Liver (tissue), 9 donors: Measurements from ENCODE around the gene KANK3. TPM values are rescaled to one million over a fixed set of nuclear protein-coding genes. Genes with fewer than 3 reads are reported as not detected.

Experiments
- DNase-seq: peaks from one replicate; pipeline ENCODE4 v3.0.0-alpha.2; 2017; ENCODE audit warnings: low spot score
- H3K27ac ChIP-seq, 2 donors: one replicate each; pipeline ENCODE4 v1.7.0; 2013; ENCODE audit warnings: inconsistent platforms in 2 of 2, low read length in 2 of 2, control low read depth in 1 of 2, low read depth in 1 of 2, mild to moderate bottlenecking in 1 of 2
- H3K27me3 ChIP-seq, 4 donors: one replicate each; pipeline versions ENCODE4 v1.6.1 to v1.7.0; 2013; ENCODE audit warnings: low read length in 3 of 4, inconsistent platforms in 1 of 4, mild to moderate bottlenecking in 1 of 4, moderate library complexity in 1 of 4; ENCODE audit not compliant: control insufficient read depth in 4 of 4, insufficient read depth in 4 of 4
- H3K36me3 ChIP-seq, 4 donors: one replicate each; pipeline versions ENCODE4 v1.6.1 to v1.7.0; 2013; ENCODE audit warnings: low read length in 3 of 4, mild to moderate bottlenecking in 3 of 4, low read depth in 1 of 4, moderate library complexity in 1 of 4; ENCODE audit not compliant: control insufficient read depth in 4 of 4, insufficient read depth in 3 of 4
- H3K4me1 ChIP-seq, 4 donors: one replicate each; pipeline versions ENCODE4 v1.6.1 to v1.7.0; 2013; ENCODE audit warnings: low read length in 3 of 4, mild to moderate bottlenecking in 3 of 4, moderate library complexity in 1 of 4; ENCODE audit not compliant: control insufficient read depth in 4 of 4, insufficient read depth in 4 of 4
- H3K4me3 ChIP-seq, 3 donors: one replicate each; pipeline versions ENCODE4 v1.6.1 to v1.7.0; 2013; ENCODE audit warnings: low read length in 3 of 3, control low read depth in 1 of 3, low read depth in 1 of 3, mild to moderate bottlenecking in 1 of 3
- H3K9ac ChIP-seq, 2 donors: one replicate each; pipeline ENCODE4 v1.7.0; 2013; ENCODE audit warnings: low read length in 2 of 2, mild to moderate bottlenecking in 2 of 2, moderate library complexity in 2 of 2, control low read depth in 1 of 2, low read depth in 1 of 2
- H3K9me3 ChIP-seq, 4 donors: one replicate each; pipeline versions ENCODE4 v1.6.1 to v1.7.0; 2013; ENCODE audit warnings: low read length in 3 of 4; ENCODE audit not compliant: control insufficient read depth in 4 of 4
- ATF3 ChIP-seq: IDR thresholded peaks from 2 replicates; pipeline ENCODE4 v1.6.1; 2016; ENCODE audit warnings: antibody characterized with exemption
- EGR1 ChIP-seq, 2 donors: IDR thresholded peaks; 2 replicates each; pipeline ENCODE4 v1.6.1; 2016 to 2018; ENCODE audit warnings: antibody characterized with exemption in 2 of 2, low read depth in 2 of 2
- FOXA1 ChIP-seq: IDR thresholded peaks from 2 replicates; pipeline ENCODE4 v1.6.1; 2016; ENCODE audit warnings: antibody characterized with exemption
- GABPA ChIP-seq, 2 donors: IDR thresholded peaks in 1 of 2; conservative IDR thresholded peaks in 1 of 2; 2 replicates each; pipeline ENCODE4 v1.6.1; 2016; ENCODE audit warnings: antibody characterized with exemption in 2 of 2, mild to moderate bottlenecking in 1 of 2, moderate library complexity in 1 of 2
- HNF4G ChIP-seq: IDR thresholded peaks from 2 replicates; pipeline ENCODE4 v1.6.1; 2016; ENCODE audit warnings: antibody characterized with exemption
- JUND ChIP-seq, 2 donors: IDR thresholded peaks; 2 replicates each; pipeline ENCODE4 v1.6.1; 2016; ENCODE audit warnings: antibody characterized with exemption in 2 of 2
- NR2F2 ChIP-seq: IDR thresholded peaks from 2 replicates; pipeline ENCODE4 v1.6.1; 2016; ENCODE audit warnings: antibody characterized with exemption
- RAD21 ChIP-seq, 2 donors: IDR thresholded peaks; 2 replicates each; pipeline ENCODE4 v1.6.1; 2016; ENCODE audit warnings: antibody characterized with exemption in 2 of 2, mild to moderate bottlenecking in 2 of 2
- SP1 ChIP-seq: IDR thresholded peaks from 2 replicates; pipeline ENCODE4 v1.6.1; 2018; ENCODE audit warnings: antibody characterized with exemption, mild to moderate bottlenecking
- TAF1 ChIP-seq: conservative IDR thresholded peaks from 2 replicates; pipeline ENCODE4 v1.6.1; 2016; ENCODE audit warnings: antibody characterized with exemption, mild to moderate bottlenecking
- YY1 ChIP-seq: IDR thresholded peaks from 2 replicates; pipeline ENCODE4 v1.6.1; 2016; ENCODE audit warnings: antibody characterized with exemption, mild to moderate bottlenecking
- ZBTB33 ChIP-seq: IDR thresholded peaks from 2 replicates; pipeline ENCODE4 v1.6.1; 2016; ENCODE audit warnings: antibody characterized with exemption
- WGBS: extraction: QIAGEN DNeasy Blood & Tissue Kit; methylation state at CpG from one replicate; pipeline ENCODE4 v1.1.7; 2013; 5-methylcytosine and 5-hydroxymethylcytosine counted together
- polyA plus RNA-seq, 2 donors: library from polyadenylated mRNA; stranded (reverse) in 1 of 2; unstranded in 1 of 2; fragments of 200-250 nt in 1 of 2; fragments of >200 nt in 1 of 2; fragmentation: Nextera tagmentation in 1 of 2; extraction: Ambion mirVana in 1 of 2; gene quantifications; one replicate each; pipeline versions ENCODE4 v1.2.1 to v1.2.3, GENCODE V29; 2013 to 2015
- total RNA-seq, 2 donors: library from RNA; depleted of rRNA; stranded (reverse); fragments of >200 nt; gene quantifications; one replicate each; pipeline ENCODE4 v1.2.3, GENCODE V29; 2014
- TF ChIP-seq, protein P1 (sequence below): IDR thresholded peaks from 2 replicates; pipeline ENCODE4 v1.6.1; 2016; ENCODE audit warnings: antibody characterized with exemption, mild to moderate bottlenecking
- donor health status: healthy.
- donor health status: healthy.
- donor health status: healthy.
- donor health status: healthy.
- donor health status: healthy.

KANK3 gene
- total and polyA plus RNA-seq, 4 donors, result 0.44 to 4.5 (median 3.4) TPM

DNA sequence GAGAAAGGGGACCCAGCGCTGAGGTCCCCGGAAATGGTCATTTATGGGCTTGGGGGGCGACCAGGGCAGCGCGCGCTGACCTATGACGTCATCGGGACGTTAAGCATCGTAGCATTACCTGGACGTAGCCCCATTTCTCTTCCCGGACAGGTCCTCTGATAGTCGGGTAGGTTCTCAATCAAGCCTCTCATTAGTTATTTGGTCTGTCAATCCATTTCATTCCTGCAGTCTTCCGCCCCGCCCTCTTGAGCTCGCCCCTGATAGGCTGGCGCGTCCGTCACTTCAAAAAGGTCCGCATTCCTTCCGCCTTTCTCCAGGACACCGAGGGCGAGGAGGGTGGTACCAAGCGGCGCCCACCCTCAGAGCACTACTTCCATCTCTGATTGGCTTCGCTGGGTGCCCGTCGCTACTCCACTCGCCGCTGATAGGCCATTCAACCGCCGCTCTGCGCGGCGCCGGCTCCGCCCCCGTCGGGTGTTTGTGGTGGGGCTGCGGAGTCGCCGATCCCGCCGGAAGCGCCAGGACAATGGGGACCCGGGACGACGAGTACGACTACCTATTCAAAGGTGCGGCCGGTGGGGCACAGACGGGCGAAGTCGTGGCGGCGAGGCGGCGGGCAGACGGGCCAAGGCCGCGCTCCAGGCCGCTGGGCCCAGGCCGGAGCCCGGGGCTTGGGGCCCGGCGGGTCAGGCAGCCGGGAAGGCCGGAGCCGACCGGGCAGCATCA lies 47.0 kb upstream of the KANK3 start, which contains the start of gene RAB11B (continued):
- peak; percentile 80 to 88 for TF ChIP-seq JUND (IDR thresholded peaks at IDR 0.05)
- no peak for TF ChIP-seq HNF4G
- peak; percentile 63 for TF ChIP-seq NR2F2
- no peak for TF ChIP-seq ZBTB33
- peak; percentile 11 for TF ChIP-seq ATF3

- Histone ChIP-seq H3K27ac (peak overlapping the region; percentile 95 to 100), H3K4me3 (peak overlapping the region in 1 of 3 donors; percentile 56), H3K36me3 (peaks cover 0 to 3% (median 0%) of the 10 kb centered on the region in 4 donors), H3K9ac (peak overlapping the region in 1 of 2 donors; percentile 80), H3K9me3 (no peaks in the 10 kb centered on the region), H3K4me1 (peaks cover 13 to 36% (median 27%) of the 10 kb centered on the region in 4 donors), H3K27me3 (no peaks in the 10 kb centered on the region)
- no peak for DNase-seq
- TF ChIP-seq SP1 (no peak), ATF3 (no peak), FOXA1 (no peak), JUND (IDR thresholded peaks at IDR 0.05) (no peak), EGR1 (IDR thresholded peaks at IDR 0.05; ENCODE audit: low read depth in 2 of 2) (no peak), TAF1 (no peak), HNF4G (no peak), GABPA (IDR thresholded peaks at IDR 0.05 in 1 of 2, conservative IDR thresholded peaks at IDR 0.05 in 1 of 2) (no peak), YY1 (no peak), RAD21 (IDR thresholded peaks at IDR 0.05) (no peak), ZBTB33 (no peak)
- TF ChIP-seq, protein P1, sequence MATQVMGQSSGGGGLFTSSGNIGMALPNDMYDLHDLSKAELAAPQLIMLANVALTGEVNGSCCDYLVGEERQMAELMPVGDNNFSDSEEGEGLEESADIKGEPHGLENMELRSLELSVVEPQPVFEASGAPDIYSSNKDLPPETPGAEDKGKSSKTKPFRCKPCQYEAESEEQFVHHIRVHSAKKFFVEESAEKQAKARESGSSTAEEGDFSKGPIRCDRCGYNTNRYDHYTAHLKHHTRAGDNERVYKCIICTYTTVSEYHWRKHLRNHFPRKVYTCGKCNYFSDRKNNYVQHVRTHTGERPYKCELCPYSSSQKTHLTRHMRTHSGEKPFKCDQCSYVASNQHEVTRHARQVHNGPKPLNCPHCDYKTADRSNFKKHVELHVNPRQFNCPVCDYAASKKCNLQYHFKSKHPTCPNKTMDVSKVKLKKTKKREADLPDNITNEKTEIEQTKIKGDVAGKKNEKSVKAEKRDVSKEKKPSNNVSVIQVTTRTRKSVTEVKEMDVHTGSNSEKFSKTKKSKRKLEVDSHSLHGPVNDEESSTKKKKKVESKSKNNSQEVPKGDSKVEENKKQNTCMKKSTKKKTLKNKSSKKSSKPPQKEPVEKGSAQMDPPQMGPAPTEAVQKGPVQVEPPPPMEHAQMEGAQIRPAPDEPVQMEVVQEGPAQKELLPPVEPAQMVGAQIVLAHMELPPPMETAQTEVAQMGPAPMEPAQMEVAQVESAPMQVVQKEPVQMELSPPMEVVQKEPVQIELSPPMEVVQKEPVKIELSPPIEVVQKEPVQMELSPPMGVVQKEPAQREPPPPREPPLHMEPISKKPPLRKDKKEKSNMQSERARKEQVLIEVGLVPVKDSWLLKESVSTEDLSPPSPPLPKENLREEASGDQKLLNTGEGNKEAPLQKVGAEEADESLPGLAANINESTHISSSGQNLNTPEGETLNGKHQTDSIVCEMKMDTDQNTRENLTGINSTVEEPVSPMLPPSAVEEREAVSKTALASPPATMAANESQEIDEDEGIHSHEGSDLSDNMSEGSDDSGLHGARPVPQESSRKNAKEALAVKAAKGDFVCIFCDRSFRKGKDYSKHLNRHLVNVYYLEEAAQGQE, result no peak
- 24% methylated on average over 2 of the region's 2 CpGs for WGBS
Observed at GRCh38 chr19:8388612-8388958, 45.5 kb upstream of the KANK3 start.
